GM20431 (cell line): ENCODE measurements around the gene CALML5.

Experiments
- in situ Hi-C: fragments of 300-500 bp; cut with MseI, MboI; formaldehyde crosslinking; loops from one replicate; pipeline ENCODE4 v1.15.0; 2020; ENCODE audit warnings: low sequenced_read_pairs; ENCODE audit not compliant: unreplicated experiment

The CALML5 gene

DNA sequence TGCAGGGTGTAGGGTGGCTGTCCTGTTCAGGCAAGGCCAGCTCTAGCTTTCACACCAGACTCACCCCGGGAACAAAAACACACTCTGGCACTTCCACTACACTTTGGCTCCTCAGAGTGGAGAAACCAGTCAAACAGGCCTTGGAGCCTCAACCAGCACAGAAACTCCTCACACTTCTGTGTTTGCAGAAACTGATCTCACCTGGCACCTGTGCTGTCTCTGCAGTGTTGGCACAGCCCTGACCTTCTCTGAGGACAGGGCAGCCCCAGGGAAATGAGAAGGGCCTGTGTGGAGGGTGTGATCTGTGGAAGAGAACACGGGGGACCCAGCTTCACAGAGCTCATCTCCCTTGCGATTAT lies 4.1 kb upstream of the CALML5 start:
- in situ Hi-C loops: no loop called here

DNA sequence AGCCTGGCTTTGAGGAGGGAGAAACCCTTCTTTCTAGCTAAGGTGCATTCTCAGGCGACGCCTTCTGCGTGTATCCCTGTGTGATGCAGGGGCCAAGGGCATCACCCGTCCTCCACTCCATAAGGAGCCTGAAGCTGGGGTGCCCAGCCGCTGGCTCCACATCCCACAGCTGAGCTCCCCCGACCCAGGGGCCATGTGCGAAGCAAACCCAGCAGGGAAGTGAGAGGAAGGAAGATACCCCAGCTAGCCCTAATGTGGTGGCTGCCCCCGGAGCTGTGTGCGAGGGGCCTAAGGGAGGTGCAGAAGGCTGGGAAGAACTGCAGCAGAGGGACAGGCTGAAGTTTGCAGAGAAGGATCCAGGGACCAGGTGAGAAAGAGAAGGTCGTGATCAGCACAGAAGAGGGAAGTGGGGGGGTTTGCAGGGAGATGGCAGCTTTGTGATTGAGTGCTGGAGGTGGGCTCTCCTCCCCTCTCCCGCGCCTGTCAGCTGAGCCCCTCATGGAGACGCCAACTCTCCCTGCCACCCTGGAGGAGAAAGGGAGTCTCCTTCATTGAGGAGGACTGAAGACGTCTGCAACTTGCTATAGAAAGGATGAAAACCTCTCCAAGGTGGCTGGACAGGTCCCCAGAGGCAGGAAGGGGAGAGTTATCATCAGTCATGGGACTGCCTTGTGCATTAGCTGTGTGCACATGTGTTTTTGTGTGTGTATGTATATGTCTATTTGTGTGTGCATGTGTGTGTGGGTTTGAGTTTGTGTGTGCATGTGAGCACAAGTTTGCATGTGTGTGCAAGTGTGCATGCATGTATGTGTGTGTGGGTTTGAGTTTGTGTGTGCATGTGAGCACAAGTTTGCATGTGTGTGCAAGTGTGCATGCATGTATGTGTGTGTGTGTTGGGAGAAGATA lies 3.5 kb upstream of the CALML5 start:
- in situ Hi-C loops: no loop called here

DNA sequence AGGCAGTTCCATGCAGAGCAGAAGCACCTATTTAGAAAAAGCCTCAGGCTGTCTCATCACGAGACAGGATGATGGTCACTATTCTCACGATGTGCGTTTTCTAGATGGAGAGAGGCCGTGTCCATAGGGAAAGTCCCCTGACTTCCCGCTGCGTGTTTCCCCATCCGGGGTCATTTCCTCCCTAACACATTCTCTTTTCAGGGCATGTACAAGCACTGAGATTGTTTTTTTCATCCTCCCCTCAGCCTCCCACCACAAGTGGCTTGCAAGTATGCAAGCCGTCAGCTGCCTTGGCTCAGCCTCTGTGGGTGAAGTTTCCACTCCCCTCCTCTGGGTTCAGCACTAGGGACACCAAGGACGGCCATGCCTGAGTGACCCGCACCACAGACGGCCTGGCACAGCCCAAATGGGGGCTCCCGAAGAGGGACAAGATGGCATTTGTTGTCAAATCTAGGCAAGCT lies 2.7 kb upstream of the CALML5 start:
- in situ Hi-C loops: no loop called here

DNA sequence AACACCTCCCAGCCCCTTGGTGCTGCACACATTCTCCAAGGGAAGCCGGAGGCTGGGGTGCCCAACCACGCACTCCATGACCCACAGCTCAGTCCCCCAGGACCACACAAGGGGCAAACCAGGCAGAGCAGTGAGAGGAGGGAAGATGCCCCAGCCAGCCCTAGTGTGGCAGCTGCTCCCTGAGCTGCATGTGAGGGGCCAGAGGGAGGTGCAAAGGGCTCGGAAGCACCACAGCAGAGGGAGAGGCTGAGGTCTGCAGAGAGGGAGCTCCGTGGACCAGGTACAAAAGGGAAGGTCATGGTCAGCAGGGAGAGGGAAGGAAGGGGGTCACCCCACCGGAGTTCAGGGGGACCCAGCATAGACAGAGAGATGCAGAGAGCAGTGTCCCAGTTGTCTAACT lies 1.5 kb upstream of the CALML5 start:
- in situ Hi-C loops: no loop called here

DNA sequence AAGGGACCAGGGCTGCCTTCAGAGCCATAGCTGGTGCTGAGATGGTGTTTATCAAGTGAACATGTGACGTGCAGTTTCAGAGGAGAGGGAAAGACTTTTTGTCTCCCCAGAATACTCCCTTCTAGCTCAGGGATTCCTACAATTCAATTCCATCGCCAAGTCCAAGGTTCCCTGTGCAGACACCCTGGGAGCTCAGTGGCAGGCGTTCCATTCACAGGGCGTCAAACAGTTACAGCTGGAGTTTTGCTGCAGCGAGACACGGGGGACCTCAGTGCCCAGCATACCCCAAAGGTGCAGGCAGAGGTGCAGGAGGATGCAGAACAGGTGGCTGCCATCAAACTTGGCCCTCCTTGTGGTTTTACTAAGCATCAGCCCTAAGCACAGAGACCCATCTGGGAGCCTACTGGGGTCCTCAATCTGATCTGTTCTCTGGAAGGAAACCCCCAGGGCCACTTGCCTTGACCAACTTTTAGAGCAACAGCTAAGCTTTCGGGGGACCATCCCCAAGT lies 846 bp upstream of the CALML5 start:
- in situ Hi-C loops: no loop called here

DNA sequence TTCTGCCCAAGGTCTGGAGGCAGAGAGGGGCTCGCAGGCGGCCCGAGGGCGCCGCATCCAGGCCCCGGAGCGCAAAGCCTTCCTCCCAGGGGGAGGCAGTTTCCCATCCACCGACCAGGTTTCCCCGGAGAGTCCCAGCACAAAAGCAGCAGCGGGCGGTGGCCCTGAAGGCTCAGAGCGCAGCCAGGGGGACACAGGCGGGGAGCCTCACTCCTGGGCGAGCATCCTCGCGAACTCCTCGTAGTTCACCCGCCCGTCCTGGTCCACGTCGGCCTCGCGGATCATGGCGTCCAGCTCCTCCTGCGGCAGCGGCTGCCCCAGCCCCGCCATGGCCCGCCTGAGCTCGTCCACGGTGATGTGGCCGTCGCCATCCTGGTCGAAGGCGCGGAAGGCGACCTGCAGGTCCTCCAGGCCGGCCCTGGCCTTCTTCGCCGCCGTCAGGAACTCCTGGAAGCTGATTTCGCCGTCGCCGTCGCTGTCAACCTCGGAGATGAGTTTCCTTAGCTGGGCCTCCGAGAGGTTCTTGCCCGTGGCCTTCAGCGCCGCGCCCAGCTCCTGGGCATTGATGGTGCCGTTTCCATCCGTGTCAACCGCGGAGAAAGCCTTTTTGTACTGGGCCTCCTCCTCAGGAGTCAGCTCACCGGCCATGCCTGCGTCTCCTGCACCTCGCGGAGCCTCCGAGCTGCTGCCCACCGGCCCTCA lies 428 bp downstream of the CALML5 start:
- in situ Hi-C loops: no loop called here

DNA sequence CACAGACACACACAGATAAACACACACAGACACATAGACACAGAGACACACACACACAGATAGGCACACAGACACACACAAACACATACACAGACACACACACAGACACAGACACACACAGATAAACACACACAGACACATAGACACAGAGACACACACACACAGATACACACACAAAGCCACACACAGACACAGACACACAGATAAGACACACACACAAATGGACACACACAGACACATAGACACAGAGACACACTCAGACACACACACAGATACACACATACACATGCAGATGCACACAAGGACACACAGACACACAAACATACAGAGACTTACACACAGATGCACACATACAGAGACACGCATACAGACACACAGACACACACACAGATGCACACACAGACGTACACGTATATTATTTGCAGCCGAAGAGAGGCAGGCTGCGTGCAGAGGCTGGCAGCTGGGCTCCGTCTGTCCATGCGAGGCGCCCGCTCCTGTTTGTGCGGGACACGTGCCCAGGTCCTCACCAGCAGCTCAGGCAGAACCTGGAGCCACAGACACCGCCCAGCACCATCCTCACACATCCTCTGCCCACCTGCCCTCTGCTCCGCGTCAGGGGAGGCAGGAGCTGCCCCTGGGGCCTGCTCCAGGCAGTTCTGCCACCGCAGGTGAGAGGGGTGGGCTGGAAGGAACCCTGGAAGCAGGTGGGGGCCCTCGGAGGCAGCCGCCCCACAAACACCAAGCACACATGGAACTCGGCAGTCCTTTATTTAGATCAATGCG lies 1.2 kb downstream of the CALML5 start:
- in situ Hi-C loops: no loop called here

DNA sequence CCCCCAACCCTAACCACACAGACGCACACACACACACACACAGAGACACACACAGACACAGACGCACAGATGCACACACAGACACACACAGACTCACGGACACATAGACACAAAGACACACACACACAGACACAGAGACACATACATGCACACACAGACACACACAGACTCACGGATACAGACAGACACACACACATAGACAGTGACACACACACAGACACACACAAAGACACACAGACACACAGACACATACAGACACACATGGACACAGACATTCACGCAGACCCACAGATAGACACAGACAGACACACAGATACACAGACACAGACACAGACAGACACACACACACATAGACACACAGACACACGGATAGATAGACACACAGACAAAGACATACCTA lies 2.1 kb downstream of the CALML5 start:
- in situ Hi-C loops: no loop called here

DNA sequence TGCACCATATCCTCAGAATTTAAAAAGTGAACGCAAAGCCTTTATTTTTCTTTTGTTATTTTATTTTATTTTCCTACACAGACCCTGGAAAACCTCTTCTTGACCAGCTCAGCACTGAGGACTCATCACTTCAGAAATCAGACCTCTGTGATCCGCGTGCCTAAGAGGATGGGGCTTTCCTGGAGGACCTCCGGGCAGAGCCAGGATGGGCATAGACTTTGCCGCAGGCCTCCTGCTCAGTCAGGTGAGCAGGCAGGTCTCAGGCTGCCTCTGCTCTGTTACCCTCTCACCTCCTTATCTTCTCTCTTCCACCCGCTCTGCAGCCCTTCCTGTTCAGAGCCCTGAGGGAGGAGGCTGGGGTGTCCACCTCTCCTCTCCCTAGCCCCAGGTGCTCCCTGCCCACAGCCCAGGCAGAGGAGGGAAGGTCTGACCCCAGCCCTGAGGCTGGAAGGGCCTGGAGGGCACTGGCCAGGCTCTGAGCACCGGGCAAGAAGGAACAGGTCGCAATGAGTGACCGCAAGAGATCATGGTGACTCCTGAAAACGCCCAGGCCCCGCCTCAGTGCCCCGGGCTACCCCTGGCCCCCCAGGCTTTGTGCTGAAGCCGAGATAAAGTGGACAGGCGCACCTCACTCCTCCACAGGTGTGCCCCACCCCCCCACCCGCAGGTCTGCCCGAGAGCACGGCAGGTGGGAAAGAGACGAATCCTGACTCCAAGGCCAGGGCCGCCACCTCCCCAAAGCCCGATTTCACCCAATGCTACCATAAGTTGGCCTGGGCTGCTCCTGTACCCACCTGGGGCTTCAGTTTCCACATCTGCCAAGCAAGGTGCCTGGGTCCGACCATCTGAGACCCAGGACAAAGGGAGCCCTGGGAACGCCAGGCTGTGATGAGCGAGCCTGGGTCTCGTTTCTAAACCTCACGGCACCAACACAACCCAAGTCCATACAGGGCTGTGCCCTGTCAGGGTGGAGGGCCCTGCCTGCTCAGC lies 2.8 kb downstream of the CALML5 start:
- in situ Hi-C loops: no loop called here

DNA sequence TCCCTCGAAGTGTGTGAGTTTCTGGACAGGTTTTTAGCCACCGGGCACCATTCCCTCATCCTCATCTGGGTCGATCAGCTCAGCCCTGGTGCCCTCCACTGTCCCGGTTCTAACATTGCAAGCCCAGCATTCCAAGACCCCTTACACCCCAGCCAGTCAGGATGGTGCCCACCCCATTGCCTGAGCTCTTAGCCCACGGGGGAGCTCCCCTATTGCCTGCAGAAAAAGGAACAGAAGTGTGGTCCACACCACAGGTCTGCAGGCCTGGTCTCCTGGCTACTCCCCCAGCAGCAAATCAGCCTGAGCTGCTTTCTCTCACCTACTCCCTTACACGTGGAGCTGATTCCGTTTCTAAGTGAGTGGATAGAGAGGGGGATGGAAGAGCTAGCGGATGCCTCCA lies 4.8 kb downstream of the CALML5 start:
- in situ Hi-C loops: no loop called here

DNA sequence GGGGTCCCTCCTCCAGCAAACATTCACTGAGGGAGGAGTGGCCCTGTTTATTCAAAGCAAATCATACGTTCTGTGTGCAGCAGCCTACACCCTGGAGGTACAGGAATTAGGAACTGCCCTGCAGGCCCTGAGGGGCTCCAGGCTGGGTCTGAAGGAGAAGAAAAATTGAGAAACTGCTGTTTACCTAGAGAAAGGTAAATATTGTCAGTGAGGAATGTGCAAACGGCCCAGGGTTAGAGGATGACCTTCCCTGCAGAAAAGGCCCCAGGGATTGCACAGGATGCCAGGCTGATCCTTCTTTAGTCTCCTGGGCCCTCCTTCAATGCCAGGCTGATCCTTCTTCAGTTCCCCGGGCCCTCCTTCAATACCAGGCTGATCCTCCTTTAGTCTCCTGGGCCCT lies 5.7 kb downstream of the CALML5 start:
- in situ Hi-C loops: no loop called here

DNA sequence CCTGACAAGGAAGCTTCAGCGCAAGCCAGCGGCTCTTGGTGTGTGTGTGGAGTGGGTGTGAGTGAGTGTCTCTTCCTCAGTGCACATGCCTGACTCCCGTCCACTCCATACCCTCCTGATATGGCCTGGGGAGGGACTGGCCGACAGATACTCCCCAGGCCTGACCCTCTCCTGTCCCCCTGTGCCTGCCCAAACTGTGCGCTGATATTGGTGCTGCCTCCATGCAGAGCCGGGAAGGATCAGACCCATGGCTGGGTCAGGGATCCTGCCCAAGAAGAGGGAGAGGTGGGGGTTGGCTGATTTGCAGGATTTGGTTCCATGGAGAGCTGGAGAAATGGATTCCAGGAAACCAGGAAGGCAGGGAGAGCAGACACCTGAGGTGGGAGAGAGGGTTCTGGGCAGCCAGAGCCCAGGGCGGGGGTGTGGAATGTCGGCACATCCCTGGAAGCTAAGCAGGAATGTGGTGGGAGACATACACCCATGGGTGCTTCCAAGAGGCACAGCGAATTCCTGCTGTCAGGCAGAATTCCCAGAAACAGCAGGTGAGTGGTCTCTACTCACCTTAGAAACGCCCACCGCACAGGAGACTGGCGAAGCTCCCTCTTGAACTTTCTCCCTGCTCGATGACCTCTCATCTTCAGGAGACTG lies 6.3 kb downstream of the CALML5 start:
- in situ Hi-C loops: no loop called here

DNA sequence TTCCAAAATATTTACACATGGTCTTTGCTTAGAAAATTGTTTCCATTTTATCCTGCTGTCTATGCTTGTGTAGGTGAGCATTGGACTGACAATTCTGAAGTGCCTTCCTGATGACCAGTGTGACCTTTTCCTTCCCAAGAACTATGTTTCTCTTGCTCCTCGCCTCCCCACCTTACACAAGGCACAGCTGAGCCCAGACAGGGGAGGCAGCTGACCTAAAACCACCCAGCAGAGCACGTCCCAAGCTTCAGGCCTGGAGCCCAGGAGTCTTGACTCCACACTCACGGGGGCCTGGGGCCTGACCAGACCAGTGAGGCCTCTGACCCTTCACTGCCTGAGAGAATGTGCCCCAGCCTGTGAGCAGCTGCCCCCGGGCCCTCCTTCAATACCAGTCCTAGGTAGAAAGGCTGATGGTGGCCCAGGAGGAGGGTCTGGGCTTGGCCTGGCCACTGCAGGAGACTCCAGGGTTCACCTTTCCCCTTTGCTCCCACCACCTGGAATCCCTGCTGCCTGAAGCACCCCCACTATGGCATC lies 7.0 kb downstream of the CALML5 start:
- in situ Hi-C loops: no loop called here

DNA sequence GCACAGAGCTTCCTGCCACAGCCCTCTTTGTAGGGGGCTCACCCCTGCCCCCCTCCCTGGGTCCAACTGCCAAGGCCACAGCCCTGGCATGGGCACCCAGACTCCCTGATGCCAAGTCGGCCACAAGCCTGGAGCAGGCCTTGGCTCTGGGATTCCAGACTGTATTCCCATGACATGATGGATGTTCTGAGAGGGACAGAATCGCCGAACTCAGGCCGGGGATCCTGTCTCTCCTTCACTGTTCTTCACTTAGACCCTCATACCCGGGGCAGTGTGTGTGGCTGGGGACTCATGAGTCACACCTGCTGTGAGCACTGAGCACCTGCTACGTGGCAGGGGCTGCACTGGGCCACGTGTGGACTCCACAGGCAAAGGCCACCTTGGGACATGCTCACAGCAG lies 7.9 kb downstream of the CALML5 start:
- in situ Hi-C loops: no loop called here

DNA sequence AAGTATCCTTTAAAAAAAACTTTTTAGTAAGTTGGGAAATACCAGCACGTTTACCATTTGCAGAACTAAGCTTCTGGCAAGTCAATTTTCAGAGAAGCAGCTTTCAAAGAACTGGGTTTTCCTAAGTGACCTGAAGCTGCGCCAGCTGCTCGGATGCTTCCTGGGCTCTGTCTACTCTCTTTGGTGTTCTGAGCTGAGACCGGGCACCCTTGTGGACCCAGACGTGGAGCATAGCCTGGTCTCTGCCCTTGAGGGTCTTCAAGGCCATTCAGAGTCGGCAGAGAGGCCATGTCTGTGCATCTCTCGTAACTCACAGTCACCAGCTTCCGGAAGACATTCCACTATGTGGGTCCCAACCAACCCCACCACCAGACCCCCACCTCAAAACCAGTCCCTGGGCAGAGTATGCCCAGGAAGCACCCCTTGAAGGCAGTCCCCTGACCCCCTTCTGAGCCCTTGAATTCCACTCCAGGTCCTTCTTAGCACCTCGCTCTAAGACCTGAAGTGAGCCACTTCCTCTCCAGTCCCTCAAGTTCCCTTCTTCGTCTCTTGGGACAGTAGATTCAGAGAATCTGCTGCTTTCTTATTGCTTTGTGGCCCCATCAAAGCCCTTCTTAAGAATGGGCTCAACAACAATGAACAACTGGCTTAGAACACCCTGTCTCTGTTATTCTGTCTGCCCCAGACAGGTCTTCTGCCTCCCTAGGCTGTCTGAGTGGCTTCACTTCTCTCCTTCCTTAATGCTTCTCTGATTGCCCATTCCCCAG lies 8.5 kb downstream of the CALML5 start:
- in situ Hi-C loops: no loop called here

DNA sequence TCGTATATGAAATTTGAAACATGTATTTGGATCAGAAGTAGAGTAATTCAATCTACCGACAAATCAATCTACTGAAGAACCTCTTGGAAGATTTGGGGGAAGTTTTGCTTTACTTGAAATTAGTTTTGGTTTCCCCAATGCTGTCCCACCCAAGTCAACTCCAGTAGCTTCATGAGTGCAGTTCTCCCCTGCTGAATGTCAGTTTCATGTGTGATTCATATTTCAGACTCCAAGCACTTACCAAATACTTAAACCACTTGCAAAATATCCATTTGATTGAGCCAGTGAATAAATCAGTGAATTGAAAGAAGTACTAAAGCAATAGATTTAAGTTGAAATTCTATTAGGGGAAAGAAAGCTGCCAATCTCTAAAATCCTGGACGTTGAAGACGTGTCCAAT lies 9.3 kb downstream of the CALML5 start:
- in situ Hi-C loops: no loop called here

DNA sequence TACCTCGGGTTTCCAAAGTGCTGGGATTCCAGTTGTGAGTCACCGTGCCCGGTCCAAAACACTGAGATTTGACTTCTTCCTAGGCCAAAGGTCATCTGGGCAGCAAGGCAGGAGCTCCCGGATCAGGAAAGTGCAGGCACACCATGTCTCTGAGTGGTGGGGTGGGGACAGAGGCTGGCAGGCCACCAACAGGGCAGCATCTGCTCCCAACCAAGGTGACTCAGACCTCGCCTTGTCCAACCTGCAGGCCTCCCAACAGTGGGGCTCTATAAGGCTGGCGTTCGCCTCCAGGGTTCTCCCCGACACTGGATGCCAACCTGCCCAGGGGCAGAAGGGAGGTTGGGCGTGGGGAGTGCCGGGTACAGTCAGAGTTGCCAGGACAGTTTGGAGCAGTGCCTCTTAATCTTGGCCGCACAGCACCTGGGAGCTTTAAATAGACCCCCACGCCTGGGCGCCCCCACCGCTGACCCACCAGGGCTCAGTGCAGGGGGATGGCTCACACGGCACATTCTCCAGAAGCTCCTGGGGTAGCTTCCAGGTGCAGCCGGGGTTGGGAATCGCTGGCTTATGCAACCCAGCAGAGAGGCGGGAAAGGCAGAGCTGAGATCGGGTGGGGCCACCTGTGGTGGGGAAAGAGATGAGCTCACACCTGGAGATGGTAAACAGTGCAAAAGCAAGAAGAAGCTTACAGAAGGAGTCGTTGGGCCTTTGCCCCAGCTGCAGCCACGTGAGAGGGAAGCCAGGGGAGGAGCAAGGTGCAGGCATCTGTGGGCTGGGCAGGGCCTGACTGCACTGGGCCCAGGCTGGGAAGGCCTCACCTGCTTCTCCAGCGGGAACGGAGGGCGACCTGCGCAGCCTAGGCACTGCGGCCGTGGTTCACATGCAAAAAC lies 10.9 kb downstream of the CALML5 start:
- in situ Hi-C loops: no loop called here
